GM12878 (cell line): Measurements from ENCODE around the gene UTP4. TPM values are rescaled to one million over a fixed set of nuclear protein-coding genes. Genes with fewer than 3 reads are reported as not detected.

Experiments used
- ATAC-seq: fragments of 200-7000 bp; cut with Tn5 transposase; 3 replicates; pipeline ENCODE4 v1.9.1; 2020; ENCODE audit warnings: mild to moderate bottlenecking, moderate library complexity
- BruUV-seq: library from RNA; stranded (reverse); fragments of 400-500 nt; replicated peaks from 2 replicates; lab custom pipeline; 2021; lab: Mats Ljungman, UMichigan
- CTCF ChIA-PET: fragments of 300-600 bp; sonication (Branson Sonifier 250); formaldehyde crosslinking; extraction: SDS; loops from one replicate; lab custom pipeline; 2021; ENCODE audit warnings: inconsistent platforms; lab: Yijun Ruan, JAX
- POLR2A ChIA-PET: fragments of 350-600 bp; formaldehyde crosslinking; extraction: SDS; loops from one replicate; lab custom pipeline; 2021; ENCODE audit warnings: inconsistent platforms; lab: Charles Lee
- RAD21 ChIA-PET: fragments of 300-600 bp; sonication (Branson Sonifier 250); formaldehyde crosslinking; loops from one replicate; lab custom pipeline; 2023; ENCODE audit warnings: antibody characterized with exemption; ENCODE audit not compliant: unreplicated experiment; lab: Charles Lee
- SMC1A ChIA-PET: fragments of 300-600 bp; sonication (Branson Sonifier 250); formaldehyde crosslinking; loops from one replicate; lab custom pipeline; 2023; ENCODE audit not compliant: unreplicated experiment, uncharacterized antibody; lab: Charles Lee
- DNase-seq: peaks from one replicate; pipeline ENCODE4 v3.0.0-alpha.2; 2011; ENCODE audit warnings: low read depth, low spot score
- FAIRE-seq: peaks from 3 replicates; lab custom pipeline; 2011; peaks lifted over from hg19 to GRCh38; lab: Jason Lieb, UNC
- H2AFZ ChIP-seq: 2 replicates; pipeline ENCODE4 v1.6.0; 2011; ENCODE audit warnings: low read depth, low read length, control low read depth; ENCODE audit not compliant: control insufficient read depth
- H3K27ac ChIP-seq: 2 replicates; pipeline ENCODE4 v1.5.1; 2011; ENCODE audit warnings: control low read depth; ENCODE audit not compliant: control insufficient read depth, insufficient read depth
- H3K27me3 ChIP-seq, 2 experiments: replicated peaks in 1 of 2; 2 replicates each; pipeline versions ENCODE4 v1.6.0 to v1.6.1; 2011; ENCODE audit warnings: low read length in 1 of 2; ENCODE audit not compliant: control insufficient read depth in 2 of 2, insufficient read depth in 2 of 2
- H3K36me3 ChIP-seq, 2 experiments: 2 replicates each; pipeline ENCODE4 v1.5.1; 2011; ENCODE audit warnings: low read length in 1 of 2; ENCODE audit not compliant: control insufficient read depth in 2 of 2, insufficient read depth in 2 of 2
- H3K4me1 ChIP-seq: 2 replicates; pipeline ENCODE4 v1.6.1; 2011; ENCODE audit warnings: mild to moderate bottlenecking, low read length, moderate library complexity, mixed read lengths; ENCODE audit not compliant: control insufficient read depth, insufficient read depth
- H3K4me2 ChIP-seq: 2 replicates; pipeline ENCODE4 v1.6.0; 2011; ENCODE audit warnings: control low read depth; ENCODE audit not compliant: control insufficient read depth, insufficient read depth
- H3K4me3 ChIP-seq: fragments of 200-600 bp; sonication (generic); 2 replicates; pipeline ENCODE4 v1.5.1; 2016
- H3K79me2 ChIP-seq: 2 replicates; pipeline ENCODE4 v1.6.0; 2011; ENCODE audit warnings: low read length; ENCODE audit not compliant: control insufficient read depth, insufficient read depth
- H3K9ac ChIP-seq: 2 replicates; pipeline ENCODE4 v1.8.0; 2011; ENCODE audit warnings: low read length, control low read depth, mixed read lengths; ENCODE audit not compliant: control insufficient read depth, insufficient read depth
- H3K9me3 ChIP-seq: replicated peaks from 3 replicates; pipeline ENCODE4 v1.5.1; 2011; ENCODE audit warnings: mild to moderate bottlenecking, low read length; ENCODE audit not compliant: control insufficient read depth, insufficient read depth
- H4K20me1 ChIP-seq: 2 replicates; pipeline ENCODE4 v1.6.0; 2011; ENCODE audit not compliant: control insufficient read depth, insufficient read depth
- BACH1 ChIP-seq: fragments of 450-650 bp; IDR thresholded peaks from 2 replicates; pipeline ENCODE4 v1.6.1; 2017; ENCODE audit warnings: mild to moderate bottlenecking, borderline replicate concordance
- EGR1 ChIP-seq, 2 experiments: IDR thresholded peaks; 1 replicate in 1 of 2; 2 replicates in 1 of 2; pipeline ENCODE4 v1.6.1; 2011 to 2012; ENCODE audit warnings: low read depth in 2 of 2, low read length in 2 of 2, borderline replicate concordance in 1 of 2, mild to moderate bottlenecking in 1 of 2, moderate library complexity in 1 of 2
- FOXM1 ChIP-seq: IDR thresholded peaks from 2 replicates; pipeline ENCODE4 v1.6.1; 2012; ENCODE audit warnings: low read depth, mild to moderate bottlenecking, inconsistent platforms, low read length, moderate library complexity
- KLF5 ChIP-seq: fragments of 450-650 bp; IDR thresholded peaks from 2 replicates; pipeline ENCODE4 v1.6.1; 2014; ENCODE audit warnings: mild to moderate bottlenecking; ENCODE audit not compliant: partially characterized antibody
- MYB ChIP-seq: fragments of 150-350 bp; IDR thresholded peaks from 2 replicates; pipeline ENCODE4 v1.6.1; 2014; ENCODE audit warnings: mild to moderate bottlenecking, low read depth, low read length, borderline replicate concordance
- NFXL1 ChIP-seq: fragments of 450-650 bp; IDR thresholded peaks from 2 replicates; pipeline ENCODE4 v1.6.1; 2017; ENCODE audit warnings: antibody characterized with exemption, mild to moderate bottlenecking, borderline replicate concordance
- NRF1 ChIP-seq: conservative IDR thresholded peaks from 2 replicates; pipeline ENCODE4 v1.6.1; 2011; ENCODE audit warnings: mild to moderate bottlenecking, low read depth, low read length, improper control_type of control experiment
- POLR2A ChIP-seq: IDR thresholded peaks from 2 replicates; pipeline ENCODE4 v1.6.1; 2011; ENCODE audit warnings: low read depth, mild to moderate bottlenecking, low read length
- RAD21 ChIP-seq: IDR thresholded peaks from 2 replicates; pipeline ENCODE4 v1.6.1; 2011; ENCODE audit warnings: mild to moderate bottlenecking, low read depth, low read length, moderate library complexity; ENCODE audit not compliant: insufficient read depth
- STAT1 ChIP-seq: fragments of 450-650 bp; conservative IDR thresholded peaks from 2 replicates; pipeline ENCODE4 v1.6.1; 2014; ENCODE audit warnings: antibody characterized with exemption, mild to moderate bottlenecking
- STAT3 ChIP-seq: IDR thresholded peaks from 2 replicates; pipeline ENCODE4 v1.6.1; 2011; ENCODE audit warnings: low read depth, low read length, improper control_type of control experiment
- SUZ12 ChIP-seq: fragments of 200-600 bp; sonication (generic); IDR thresholded peaks from one replicate; pipeline ENCODE4 v1.6.1; 2018; ENCODE audit warnings: antibody characterized with exemption, mild to moderate bottlenecking; ENCODE audit not compliant: unreplicated experiment
- TAF1 ChIP-seq: IDR thresholded peaks from 2 replicates; pipeline ENCODE4 v1.6.1; 2011; ENCODE audit warnings: mild to moderate bottlenecking, low read depth, low read length, borderline replicate concordance
- YY1 ChIP-seq: IDR thresholded peaks from 2 replicates; pipeline ENCODE4 v1.6.1; 2011; ENCODE audit warnings: low read depth, mild to moderate bottlenecking, low read length
- WGBS: methylation state at CpG from one replicate; pipeline ENCODE4 v1.1.6; 2016; ENCODE audit warnings: low lambda C conversion rate; ENCODE audit not compliant: insufficient replicate concordance, insufficient coverage; ENCODE audit errors: missing lambda C conversion rate; 5-methylcytosine and 5-hydroxymethylcytosine counted together
- in situ Hi-C: fragments of 300-500 bp; cut with MboI; formaldehyde crosslinking; loops from 9 replicates; pipeline ENCODE4 v1.14.3; 2018; ENCODE audit warnings: mixed read lengths
- intact Hi-C: fragments of 100-400 bp; cut with micrococcal nuclease; formaldehyde crosslinking; loops from one replicate; pipeline ENCODE4 v1.14.2; 2022; ENCODE audit not compliant: unreplicated experiment
- polyA plus RNA-seq, 11 experiments: library from polyadenylated mRNA; depleted of rRNA in 4 of 11; unstranded in 6 of 11; stranded (reverse) in 5 of 11; fragments of >200 nt; fragmentation: Nextera tagmentation in 4 of 11; fragmentation: Illumina TruSeq in 1 of 11; extraction: Ambion mirVana in 4 of 11; extraction: Trizol in 1 of 11; gene quantifications; 1 replicate in 1 of 11; 2 replicates in 10 of 11; pipeline versions ENCODE4 v1.2.1 to v1.2.3, GENCODE V29; 2011 to 2016; ENCODE audit warnings: inconsistent platforms in 2 of 11, missing spikeins in 2 of 11, low read depth in 1 of 11
- total RNA-seq, 4 experiments: library from RNA; depleted of rRNA in 3 of 4; stranded (reverse); fragments of >200 nt in 3 of 4; fragmentation: Illumina TruSeq in 1 of 4; extraction: Trizol in 1 of 4; gene quantifications; 2 replicates each; pipeline versions ENCODE4 v1.2.1 to v1.2.3, GENCODE V29; 2013 to 2021
- TF ChIP-seq, protein P1 (sequence below): fragments of 450-650 bp; IDR thresholded peaks from 2 replicates; pipeline ENCODE4 v1.6.1; 2017; ENCODE audit warnings: mild to moderate bottlenecking, moderate library complexity
- TF ChIP-seq, protein P2 (sequence below): fragments of 450-650 bp; IDR thresholded peaks from 2 replicates; pipeline ENCODE4 v1.6.1; 2017; ENCODE audit warnings: borderline replicate concordance

The UTP4 gene
- total and polyA plus RNA-seq, 10 of the 15 experiments (the other 5 are each of a cell fraction or from before 2014, with no cell fraction given), result 32.5 to 131 (median 84.0) TPM

DNA sequence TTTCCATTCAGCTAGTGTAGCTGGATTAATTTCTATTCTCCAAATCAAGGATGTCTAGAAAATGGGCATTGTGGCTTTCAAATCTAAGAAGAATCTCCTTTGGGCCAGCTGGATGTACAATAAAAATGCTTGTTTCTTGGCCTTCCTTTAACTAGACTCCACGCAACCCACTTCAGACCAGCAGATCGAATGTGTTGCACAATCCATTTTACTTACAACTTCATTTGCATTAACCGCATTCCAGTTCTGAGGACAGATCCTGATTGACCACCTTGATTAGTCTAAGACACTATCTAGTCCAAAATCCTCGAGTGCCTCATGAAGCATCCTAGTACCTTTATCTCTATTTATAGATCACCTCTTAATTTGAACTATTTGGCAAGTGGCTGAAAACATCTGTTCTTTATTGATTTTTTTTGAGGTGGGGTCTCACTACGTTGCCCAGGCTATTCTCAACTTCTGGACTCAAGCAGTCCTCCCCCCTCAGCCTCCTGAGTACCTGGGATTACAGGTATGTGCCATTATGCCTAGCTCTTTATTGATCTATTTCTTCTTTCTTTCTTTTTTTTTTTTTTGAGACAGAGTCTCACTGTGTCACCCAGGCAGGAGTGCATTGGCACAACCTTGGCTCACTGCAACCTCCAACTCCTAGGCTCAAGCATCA, 47.3 kb upstream of the UTP4 start:
- intact Hi-C loops, result no loop called here
- Histone ChIP-seq H3K36me3 (no peaks in the 10 kb centered on the region; a peak in 1 of 4 replicates), H3K27ac (no peak overlapping the region)
- POLR2A ChIA-PET, result no interaction called here
- TF ChIP-seq, protein P1, sequence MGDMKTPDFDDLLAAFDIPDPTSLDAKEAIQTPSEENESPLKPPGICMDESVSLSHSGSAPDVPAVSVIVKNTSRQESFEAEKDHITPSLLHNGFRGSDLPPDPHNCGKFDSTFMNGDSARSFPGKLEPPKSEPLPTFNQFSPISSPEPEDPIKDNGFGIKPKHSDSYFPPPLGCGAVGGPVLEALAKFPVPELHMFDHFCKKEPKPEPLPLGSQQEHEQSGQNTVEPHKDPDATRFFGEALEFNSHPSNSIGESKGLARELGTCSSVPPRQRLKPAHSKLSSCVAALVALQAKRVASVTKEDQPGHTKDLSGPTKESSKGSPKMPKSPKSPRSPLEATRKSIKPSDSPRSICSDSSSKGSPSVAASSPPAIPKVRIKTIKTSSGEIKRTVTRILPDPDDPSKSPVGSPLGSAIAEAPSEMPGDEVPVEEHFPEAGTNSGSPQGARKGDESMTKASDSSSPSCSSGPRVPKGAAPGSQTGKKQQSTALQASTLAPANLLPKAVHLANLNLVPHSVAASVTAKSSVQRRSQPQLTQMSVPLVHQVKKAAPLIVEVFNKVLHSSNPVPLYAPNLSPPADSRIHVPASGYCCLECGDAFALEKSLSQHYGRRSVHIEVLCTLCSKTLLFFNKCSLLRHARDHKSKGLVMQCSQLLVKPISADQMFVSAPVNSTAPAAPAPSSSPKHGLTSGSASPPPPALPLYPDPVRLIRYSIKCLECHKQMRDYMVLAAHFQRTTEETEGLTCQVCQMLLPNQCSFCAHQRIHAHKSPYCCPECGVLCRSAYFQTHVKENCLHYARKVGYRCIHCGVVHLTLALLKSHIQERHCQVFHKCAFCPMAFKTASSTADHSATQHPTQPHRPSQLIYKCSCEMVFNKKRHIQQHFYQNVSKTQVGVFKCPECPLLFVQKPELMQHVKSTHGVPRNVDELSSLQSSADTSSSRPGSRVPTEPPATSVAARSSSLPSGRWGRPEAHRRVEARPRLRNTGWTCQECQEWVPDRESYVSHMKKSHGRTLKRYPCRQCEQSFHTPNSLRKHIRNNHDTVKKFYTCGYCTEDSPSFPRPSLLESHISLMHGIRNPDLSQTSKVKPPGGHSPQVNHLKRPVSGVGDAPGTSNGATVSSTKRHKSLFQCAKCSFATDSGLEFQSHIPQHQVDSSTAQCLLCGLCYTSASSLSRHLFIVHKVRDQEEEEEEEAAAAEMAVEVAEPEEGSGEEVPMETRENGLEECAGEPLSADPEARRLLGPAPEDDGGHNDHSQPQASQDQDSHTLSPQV, result no peak
- no peak for TF ChIP-seq MYB
- no peak for TF ChIP-seq BACH1
- no peak for TF ChIP-seq KLF5
- TF ChIP-seq STAT1, result no peak
- TF ChIP-seq YY1, result no peak
- no peak for TF ChIP-seq TAF1
- no peak for TF ChIP-seq FOXM1
- TF ChIP-seq NFXL1, result no peak
- TF ChIP-seq POLR2A, result no peak
- no peak for TF ChIP-seq SUZ12
- no peak for TF ChIP-seq NRF1
- TF ChIP-seq STAT3, result no peak
- no peak for TF ChIP-seq RAD21
- TF ChIP-seq, protein P2, sequence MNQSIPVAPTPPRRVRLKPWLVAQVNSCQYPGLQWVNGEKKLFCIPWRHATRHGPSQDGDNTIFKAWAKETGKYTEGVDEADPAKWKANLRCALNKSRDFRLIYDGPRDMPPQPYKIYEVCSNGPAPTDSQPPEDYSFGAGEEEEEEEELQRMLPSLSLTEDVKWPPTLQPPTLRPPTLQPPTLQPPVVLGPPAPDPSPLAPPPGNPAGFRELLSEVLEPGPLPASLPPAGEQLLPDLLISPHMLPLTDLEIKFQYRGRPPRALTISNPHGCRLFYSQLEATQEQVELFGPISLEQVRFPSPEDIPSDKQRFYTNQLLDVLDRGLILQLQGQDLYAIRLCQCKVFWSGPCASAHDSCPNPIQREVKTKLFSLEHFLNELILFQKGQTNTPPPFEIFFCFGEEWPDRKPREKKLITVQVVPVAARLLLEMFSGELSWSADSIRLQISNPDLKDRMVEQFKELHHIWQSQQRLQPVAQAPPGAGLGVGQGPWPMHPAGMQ, result no peak
- no peak for TF ChIP-seq EGR1 (IDR thresholded peaks at IDR 0.05; ENCODE audit: borderline replicate concordance in 1 of 2, low read depth in 2 of 2, low read length in 2 of 2)
- TF ChIP-seq, all 136 proteins: peak for 0
- Histone ChIP-seq H3K79me2 (no peaks in the 10 kb centered on the region), H3K27me3 (no peaks in the 10 kb centered on the region), H2AFZ (no peak overlapping the region), H3K9ac (no peak overlapping the region), H3K4me1 (peaks cover 10% of the 10 kb centered on the region), H3K9me3 (no peaks in the 10 kb centered on the region), H3K4me2 (no peak overlapping the region), H3K4me3 (no peak overlapping the region), H4K20me1 (no peaks in the 10 kb centered on the region)
- ChIA-PET SMC1A (interaction anchor here (2.1 kb wide), 1 partner anchor 15 kb away, joined by 5 read pairs; no protein-coding TSS in a partner anchor), CTCF (interaction anchor here (0.6 to 2.5 kb wide), 3 partner anchors 8 to 28 kb away, joined by 3 to 7 read pairs (median 4); no protein-coding TSS in a partner anchor), RAD21 (interaction anchor here (0.5 kb wide), 1 partner anchor 31 kb away, joined by 3 read pairs; no protein-coding TSS in a partner anchor)
- in situ Hi-C loops, result no loop called here
- 94% methylated on average over 5 of the region's 5 CpGs for WGBS
- FAIRE-seq (no peak), DNase-seq (no peak), ATAC-seq (no peak)
- BruUV-seq, result no TSS peak
